Heart right ventricle (tissue), 16 donors: ENCODE results near the gene UGT8. TPM values are rescaled to one million over a fixed set of nuclear protein-coding genes. Genes with fewer than 3 reads are reported as not detected.

Source experiments
- ATAC-seq, 8 donors: fragments of 200-7000 bp; cut with Tn5 transposase; one replicate each; pipeline ENCODE4 v1.9.1; 2020; ENCODE audit warnings: mild to moderate bottlenecking in 8 of 8, moderate library complexity in 8 of 8, moderate number of reproducible peaks in 1 of 8
- DNase-seq, 2 donors: peaks; one replicate each; pipeline ENCODE4 v3.0.0-alpha.2; 2020
- H3K27ac ChIP-seq, 10 donors: fragments of 200-600 bp; sonication (generic) in 2 of 10; one replicate each; pipeline versions ENCODE4 v1.5.0 to v1.8.0; 2020 to 2022; ENCODE audit warnings: mild to moderate bottlenecking in 3 of 10
- H3K27me3 ChIP-seq, 7 donors: fragments of 200-600 bp; one replicate each; pipeline ENCODE4 v1.8.0; 2021 to 2022; ENCODE audit warnings: mild to moderate bottlenecking in 2 of 7
- H3K36me3 ChIP-seq, 9 donors: fragments of 200-600 bp; sonication (generic) in 1 of 9; one replicate each; pipeline versions ENCODE4 v1.5.0 to v1.8.0; 2020 to 2022; ENCODE audit warnings: mild to moderate bottlenecking in 2 of 9
- H3K4me1 ChIP-seq, 9 donors: fragments of 200-600 bp; sonication (generic) in 1 of 9; one replicate each; pipeline versions ENCODE4 v1.5.0 to v1.8.0; 2020 to 2022; ENCODE audit warnings: mild to moderate bottlenecking in 4 of 9
- H3K4me3 ChIP-seq, 10 donors: fragments of 200-600 bp; sonication (generic) in 2 of 10; one replicate each; pipeline versions ENCODE4 v1.5.0 to v1.8.0; 2020 to 2022; ENCODE audit warnings: mild to moderate bottlenecking in 7 of 10, moderate library complexity in 2 of 10
- H3K9me3 ChIP-seq, 11 donors: fragments of 200-600 bp in 10 of 11; sonication (generic) in 2 of 11; one replicate each; pipeline versions ENCODE4 v1.5.0 to v1.8.0; 2013 to 2022; ENCODE audit warnings: mild to moderate bottlenecking in 2 of 11, control low read depth in 1 of 11, moderate library complexity in 1 of 11
- WGBS, 2 donors: extraction: QIAGEN DNeasy Blood & Tissue Kit; methylation state at CpG; one replicate each; pipeline ENCODE4 v1.1.7; 2013; ENCODE audit warnings: inconsistent platforms in 1 of 2; 5-methylcytosine and 5-hydroxymethylcytosine counted together
- intact Hi-C, 10 donors: fragments of 100-400 bp; cut with DNase I; formaldehyde crosslinking; loops; one replicate each; pipeline versions ENCODE4 v1.11.1 to v1.14.2; 2022
- polyA plus RNA-seq, 2 donors: library from polyadenylated mRNA; stranded (reverse); fragments of 200-250 nt; gene quantifications; one replicate each; pipeline ENCODE4 v1.2.3, GENCODE V29; 2013
- total RNA-seq, 10 donors: library from RNA; stranded (reverse); fragmentation: NEBNext Ultra II Directional in 3 of 10; extraction: Animal tissue kit (Norgen Biotek cat#: 25700) in 3 of 10; gene quantifications; one replicate each; pipeline versions ENCODE4 v1.2.1 to v1.2.4, GENCODE V29; 2021 to 2023
- TF ChIP-seq, protein P1 (sequence below), 9 donors: fragments of 200-600 bp; sonication (generic) in 2 of 9; IDR thresholded peaks; one replicate each; pipeline versions ENCODE4 v1.5.0 to v1.8.0; 2021 to 2022; ENCODE audit warnings: antibody characterized with exemption in 9 of 9, mild to moderate bottlenecking in 5 of 9, moderate library complexity in 1 of 9
- donor health status: Arrhythmogenic right ventricular cardiomyopathy.
- donor health status: ischemic (EF 13 %, LVEDD 7.1; RV severe dilation, severe dysfunction).
- donor health status: healthy with polysubstance abuse.
- donor health status: DM: no; HTN: yes; CAD: no.
- donor health status: DM: no; HTN: no; CAD: no.
- donor health status: ischemic (EF 25% LVEDD 6.9; RV normal size, moderate dysfunction).
- donor health status: ischemic (EF 25% LVEDD 5.7; RV mildly dilated, moderate dysfunction).
- donor health status: healthy.
- donor health status: DM: yes; HTN: yes; CAD: no.
- donor health status: Ischemic cardiomyopathy.
- donor health status: ischemic (EF 35%, LVEDD 5.7; RV mildly dilated, moderate dysfunction).
- donor health status: nonischemic (EF 11% LVEDD 7.7; RV severe dilation, severe dysfunction).
- donor health status: DM: yes; HTN: yes; CAD: no.
- donor health status: PGD.
- donor health status: ischemic (EF 29% LVEDD 5.4; RV normal size, mild dysfunction).
- donor health status: nonischemic (EF 23%, LVEDD 6.1; RV moderate dilation, normal function).

Gene UGT8
- total and polyA plus RNA-seq, 12 donors: 0.04 to 0.13 (median 0.09) TPM; not detected in 9

- TF ChIP-seq, protein P1, sequence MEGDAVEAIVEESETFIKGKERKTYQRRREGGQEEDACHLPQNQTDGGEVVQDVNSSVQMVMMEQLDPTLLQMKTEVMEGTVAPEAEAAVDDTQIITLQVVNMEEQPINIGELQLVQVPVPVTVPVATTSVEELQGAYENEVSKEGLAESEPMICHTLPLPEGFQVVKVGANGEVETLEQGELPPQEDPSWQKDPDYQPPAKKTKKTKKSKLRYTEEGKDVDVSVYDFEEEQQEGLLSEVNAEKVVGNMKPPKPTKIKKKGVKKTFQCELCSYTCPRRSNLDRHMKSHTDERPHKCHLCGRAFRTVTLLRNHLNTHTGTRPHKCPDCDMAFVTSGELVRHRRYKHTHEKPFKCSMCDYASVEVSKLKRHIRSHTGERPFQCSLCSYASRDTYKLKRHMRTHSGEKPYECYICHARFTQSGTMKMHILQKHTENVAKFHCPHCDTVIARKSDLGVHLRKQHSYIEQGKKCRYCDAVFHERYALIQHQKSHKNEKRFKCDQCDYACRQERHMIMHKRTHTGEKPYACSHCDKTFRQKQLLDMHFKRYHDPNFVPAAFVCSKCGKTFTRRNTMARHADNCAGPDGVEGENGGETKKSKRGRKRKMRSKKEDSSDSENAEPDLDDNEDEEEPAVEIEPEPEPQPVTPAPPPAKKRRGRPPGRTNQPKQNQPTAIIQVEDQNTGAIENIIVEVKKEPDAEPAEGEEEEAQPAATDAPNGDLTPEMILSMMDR (IDR thresholded peaks at IDR 0.05): no peak
- no peaks in the 10 kb centered on the region for H3K4me1 ChIP-seq
- no peak overlapping the region for H3K4me3 ChIP-seq
- no peaks in the 10 kb centered on the region for H3K36me3 ChIP-seq
- H3K27ac ChIP-seq: no peak overlapping the region
- peaks cover 0 to 7% (median 0%) of the 10 kb centered on the region in 7 donors for H3K27me3 ChIP-seq
- peaks cover 0 to 2% (median 0%) of the 10 kb centered on the region in 11 donors for H3K9me3 ChIP-seq
- WGBS, 2 donors: 90 to 94% methylated on average over 5 of the region's 5 CpGs
- DNase-seq: no peak
- no peak for ATAC-seq
- intact Hi-C loops: no loop called here
Observed at GRCh38 chr4:114636192-114636935, 37.8 kb downstream of the UGT8 start.

GRCh38 chr4:114642173-114642780, 43.7 kb downstream of the UGT8 start:
- Histone ChIP-seq H3K27me3 (no peaks in the 10 kb centered on the region), H3K36me3 (no peaks in the 10 kb centered on the region), H3K4me3 (no peak overlapping the region), H3K9me3 (peaks cover 0 to 2% (median 0%) of the 10 kb centered on the region in 11 donors), H3K4me1 (no peaks in the 10 kb centered on the region), H3K27ac (no peak overlapping the region)
- DNase-seq (no peak), ATAC-seq (no peak)
- intact Hi-C loops: no loop called here
- TF ChIP-seq, protein P1 (IDR thresholded peaks at IDR 0.05): no peak
- 84 to 86% methylated on average over 4 of the region's 4 CpGs for WGBS, 2 donors

- H3K27ac ChIP-seq: no peak overlapping the region
- 71 to 81% methylated on average over 1 of the region's 1 CpG for WGBS, 2 donors
- H3K4me3 ChIP-seq: no peak overlapping the region
- H3K27me3 ChIP-seq: no peaks in the 10 kb centered on the region
- no peaks in the 10 kb centered on the region for H3K9me3 ChIP-seq
- intact Hi-C loops: no loop called here
- no peak for ATAC-seq
- H3K36me3 ChIP-seq: no peaks in the 10 kb centered on the region
- peaks cover 0 to 4% (median 0%) of the 10 kb centered on the region in 9 donors for H3K4me1 ChIP-seq
- TF ChIP-seq, protein P1 (IDR thresholded peaks at IDR 0.05): no peak
- no peak for DNase-seq
Observed at GRCh38 chr4:114649908-114650307, 51.3 kb downstream of the UGT8 start.

- intact Hi-C loops: no loop called here
- Histone ChIP-seq H3K4me3 (no peak overlapping the region), H3K27me3 (no peaks in the 10 kb centered on the region), H3K4me1 (peaks cover 0 to 4% (median 0%) of the 10 kb centered on the region in 9 donors), H3K27ac (no peak overlapping the region), H3K36me3 (no peaks in the 10 kb centered on the region), H3K9me3 (no peaks in the 10 kb centered on the region)
- DNase-seq (no peak), ATAC-seq (no peak)
- 98 to 99% methylated on average over 1 of the region's 1 CpG for WGBS, 2 donors
- TF ChIP-seq, protein P1 (IDR thresholded peaks at IDR 0.05): no peak
Observed at GRCh38 chr4:114653675-114654074, 55.1 kb downstream of the UGT8 start.
